G401 (cell line): ENCODE data around the gene MYL6. TPM values are rescaled to one million over a fixed set of nuclear protein-coding genes. Genes with fewer than 3 reads are reported as not detected.

Experiments used
- DNase-seq: peaks from one replicate; pipeline ENCODE4 v3.0.0-alpha.2; 2015; ENCODE audit warnings: low spot score
- in situ Hi-C: cut with HindIII; loops from 2 replicates; pipeline ENCODE4 v1.10.0; 2016; ENCODE audit warnings: low sequenced_read_pairs, mixed read lengths
- total RNA-seq: library from RNA; depleted of rRNA; stranded (reverse); fragments of >200 nt; shearing (Covaris generic); gene quantifications from 2 replicates; pipeline ENCODE4 v1.2.3, GENCODE V29; 2014

The MYL6 gene
- total RNA-seq, 1 experiment from 2014 or later, result 1,669 TPM

DNA sequence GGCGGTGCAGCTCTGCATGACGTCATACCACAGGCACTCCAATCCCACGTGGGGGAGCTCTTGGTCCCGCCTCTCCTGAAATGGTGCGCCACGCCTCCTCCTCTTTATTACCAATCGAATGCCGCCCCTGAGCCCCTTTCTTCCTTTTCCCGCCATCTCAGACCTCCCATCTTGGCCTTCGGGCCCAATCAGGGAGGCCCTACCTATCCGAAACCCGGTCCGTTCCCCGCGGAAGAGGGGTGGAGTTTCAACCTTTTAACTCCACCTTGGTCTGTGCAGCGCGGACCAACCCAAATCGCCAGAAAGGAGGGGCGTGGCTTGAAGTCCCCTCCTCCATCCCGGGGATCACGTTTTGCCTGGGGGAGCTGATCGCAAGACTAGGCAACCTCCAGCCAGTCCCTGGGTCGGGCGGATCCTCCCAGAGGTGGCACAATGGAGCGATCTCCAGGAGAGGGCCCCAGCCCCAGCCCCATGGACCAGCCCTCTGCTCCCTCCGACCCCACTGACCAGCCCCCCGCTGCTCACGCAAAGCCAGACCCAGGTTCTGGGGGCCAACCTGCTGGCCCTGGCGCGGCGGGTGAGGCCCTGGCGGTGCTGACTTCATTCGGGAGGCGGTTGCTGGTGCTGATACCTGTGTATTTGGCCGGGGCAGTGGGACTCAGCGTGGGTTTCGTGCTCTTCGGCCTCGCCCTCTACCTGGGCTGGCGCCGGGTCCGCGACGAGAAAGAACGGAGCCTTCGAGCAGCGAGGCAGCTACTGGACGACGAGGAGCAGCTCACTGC is 30.1 kb upstream of the MYL6 start, which contains the start of gene ESYT1:
ESYT1 (plus strand) TSS at position 380 of the 782 bp plus-strand sequence; CDS start at position 433, 53 bp downstream.
- DNase-seq, result peak; percentile 100
- in situ Hi-C loops, result no loop called here

DNA sequence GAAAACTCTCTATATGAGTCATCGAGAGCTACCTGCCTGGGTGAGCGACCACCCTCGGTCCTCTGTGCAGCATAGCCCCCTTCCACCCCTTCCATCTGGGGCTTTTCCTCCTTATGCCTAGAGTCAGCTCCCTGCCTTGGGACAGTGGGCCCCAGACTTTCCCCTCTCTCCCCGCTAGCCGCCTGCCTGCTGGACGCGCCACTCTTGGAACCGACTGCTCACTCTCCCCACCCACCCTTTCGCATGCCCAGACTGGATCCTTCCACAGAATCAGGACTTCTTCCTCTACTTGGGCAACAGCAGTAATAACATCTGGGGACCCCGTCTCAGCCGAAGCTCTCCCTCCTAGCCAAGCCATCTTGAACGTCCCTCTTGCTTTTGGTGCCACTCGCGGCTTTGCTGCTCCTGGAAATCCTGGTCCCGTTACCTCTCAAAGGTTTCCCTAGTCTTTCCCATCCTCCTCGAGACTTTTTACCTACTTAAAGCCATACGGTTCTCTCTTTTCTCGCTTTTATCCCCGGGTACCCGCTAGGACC is 29.4 kb upstream of the MYL6 start:
- in situ Hi-C loops, result no loop called here
- DNase-seq, result peak; percentile 32

DNA sequence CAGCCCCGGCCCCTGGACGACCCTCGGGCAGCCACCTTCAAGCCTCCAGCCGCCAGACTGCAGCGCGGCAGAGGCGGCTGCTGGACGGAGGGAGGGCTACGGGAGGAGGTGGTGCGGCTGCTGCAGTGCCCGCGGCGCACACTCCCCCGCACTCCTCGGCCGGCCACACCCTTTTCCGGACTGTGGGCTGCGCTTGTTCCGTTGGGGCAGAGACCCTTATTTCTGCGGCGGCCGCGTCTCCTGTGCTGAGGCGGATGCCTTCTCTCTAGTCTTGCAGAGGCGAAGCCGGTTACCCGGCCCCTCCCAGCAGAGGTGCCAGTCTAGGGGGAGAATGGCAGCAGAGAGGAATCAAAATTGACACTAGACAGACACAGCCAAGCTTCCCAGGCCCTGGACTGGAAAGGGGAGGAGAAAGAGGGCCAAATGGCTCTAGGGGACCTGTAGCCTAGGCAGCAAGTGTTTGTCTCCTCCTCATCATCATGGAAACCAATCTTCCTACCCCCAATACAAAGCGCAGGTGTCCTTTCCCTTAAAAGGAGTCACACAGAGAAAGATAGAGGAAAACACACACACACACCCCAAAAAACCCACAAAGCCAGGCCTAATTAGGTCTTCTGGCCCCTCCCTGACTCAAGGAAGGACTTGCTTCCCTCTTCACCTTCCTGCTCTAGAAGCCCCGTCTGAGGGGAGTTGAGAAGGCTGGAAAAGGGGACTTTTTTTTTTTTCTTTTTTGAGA is 28.8 kb upstream of the MYL6 start:
- DNase-seq, result peak; percentile 33
- in situ Hi-C loops, result no loop called here

DNA sequence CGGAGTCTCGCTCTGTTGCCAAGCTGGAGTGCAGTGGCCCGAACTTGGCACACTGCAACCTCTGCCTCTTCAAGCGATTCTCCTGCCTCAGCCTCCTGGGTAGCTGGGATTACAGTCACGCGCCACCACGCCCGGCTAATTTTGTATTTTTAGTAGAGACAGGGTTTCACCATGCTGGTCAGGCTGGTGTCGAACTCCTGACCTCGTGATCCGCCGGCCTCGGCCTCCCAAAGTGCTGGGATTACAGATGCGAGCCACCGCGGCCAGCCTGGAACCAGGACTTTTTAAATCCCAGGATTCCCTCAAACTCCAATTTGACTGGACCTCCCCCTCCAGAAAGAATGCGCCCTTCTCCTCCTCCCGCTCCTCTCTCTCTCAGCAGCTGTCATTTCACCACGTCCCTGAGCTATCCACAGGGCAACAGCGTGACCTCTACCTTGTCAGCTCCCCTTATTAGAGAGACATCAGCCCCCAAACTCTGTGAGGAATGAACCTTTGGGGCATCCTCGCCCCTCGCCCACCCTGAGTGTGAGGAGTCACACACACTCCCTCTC is 28.1 kb upstream of the MYL6 start:
- in situ Hi-C loops, result no loop called here
- no peak for DNase-seq

DNA sequence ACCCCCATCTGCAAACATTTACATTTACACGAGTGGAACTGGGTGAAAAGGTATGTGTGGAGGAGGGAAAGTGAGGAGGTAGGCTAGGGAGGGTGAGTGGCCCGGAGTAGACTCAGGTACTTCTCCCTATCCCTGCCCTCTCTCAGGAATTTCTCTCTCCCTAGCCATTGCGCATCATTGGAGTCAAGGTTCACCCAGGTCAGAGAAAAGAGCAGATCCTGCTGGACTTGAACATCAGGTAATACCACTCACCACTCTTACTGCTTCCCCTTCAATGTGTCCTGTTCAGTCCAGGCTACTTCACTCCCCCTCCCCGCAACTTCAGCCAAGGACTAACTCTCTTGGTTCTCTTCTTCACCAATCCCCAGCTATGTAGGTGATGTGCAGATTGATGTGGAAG is 27.3 kb upstream of the MYL6 start:
- in situ Hi-C loops, result no loop called here
- DNase-seq, result no peak

DNA sequence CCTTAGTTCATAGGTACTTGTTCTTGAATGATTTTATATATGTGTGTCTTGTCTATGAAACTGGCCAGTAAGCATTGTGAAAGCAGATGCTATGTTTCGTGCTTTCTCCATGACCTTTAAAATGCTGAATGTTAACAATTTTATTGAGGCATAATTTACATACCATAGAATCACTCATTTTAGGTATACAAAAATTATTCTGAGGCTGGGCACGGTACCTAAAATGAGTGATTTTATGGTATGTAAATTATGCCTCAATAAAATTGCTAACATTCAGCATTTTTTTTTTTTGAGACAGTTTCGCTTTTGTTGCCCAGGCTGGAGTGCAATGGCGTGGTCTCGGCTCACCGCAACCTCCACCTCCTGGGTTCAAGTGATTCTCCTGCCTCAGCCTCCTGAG is 23.3 kb upstream of the MYL6 start:
- in situ Hi-C loops, result no loop called here
- DNase-seq, result no peak

DNA sequence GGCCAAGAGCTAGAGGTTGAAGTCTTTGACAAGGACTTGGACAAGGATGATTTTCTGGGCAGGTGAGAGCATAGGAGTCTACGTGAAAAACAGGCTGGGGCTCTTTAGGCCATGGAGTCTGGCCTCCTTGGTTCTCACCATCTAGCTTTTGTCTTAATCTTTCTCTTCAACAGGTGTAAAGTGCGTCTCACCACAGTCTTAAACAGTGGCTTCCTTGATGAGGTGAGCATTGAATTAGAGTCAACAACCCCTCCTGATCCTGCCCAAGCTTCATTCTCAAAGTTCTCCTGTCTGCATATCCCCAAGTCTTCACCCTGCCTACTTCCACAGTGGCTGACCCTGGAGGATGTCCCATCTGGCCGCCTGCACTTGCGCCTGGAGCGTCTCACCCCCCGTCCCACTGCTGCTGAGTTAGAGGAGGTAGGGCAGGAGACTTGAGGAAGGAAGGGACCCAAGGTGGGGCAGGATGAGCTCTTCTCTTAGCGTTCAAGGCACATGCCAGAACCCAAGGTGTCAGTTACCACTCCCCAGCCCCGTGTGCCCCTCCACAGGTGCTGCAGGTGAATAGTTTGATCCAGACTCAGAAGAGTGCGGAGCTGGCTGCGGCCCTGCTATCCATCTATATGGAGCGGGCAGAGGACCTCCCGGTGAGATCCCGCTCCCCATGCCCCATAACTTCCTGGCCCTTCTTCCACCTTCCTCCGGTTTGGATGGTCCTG is 20.1 kb upstream of the MYL6 start:
- in situ Hi-C loops, result no loop called here
- DNase-seq, result no peak

DNA sequence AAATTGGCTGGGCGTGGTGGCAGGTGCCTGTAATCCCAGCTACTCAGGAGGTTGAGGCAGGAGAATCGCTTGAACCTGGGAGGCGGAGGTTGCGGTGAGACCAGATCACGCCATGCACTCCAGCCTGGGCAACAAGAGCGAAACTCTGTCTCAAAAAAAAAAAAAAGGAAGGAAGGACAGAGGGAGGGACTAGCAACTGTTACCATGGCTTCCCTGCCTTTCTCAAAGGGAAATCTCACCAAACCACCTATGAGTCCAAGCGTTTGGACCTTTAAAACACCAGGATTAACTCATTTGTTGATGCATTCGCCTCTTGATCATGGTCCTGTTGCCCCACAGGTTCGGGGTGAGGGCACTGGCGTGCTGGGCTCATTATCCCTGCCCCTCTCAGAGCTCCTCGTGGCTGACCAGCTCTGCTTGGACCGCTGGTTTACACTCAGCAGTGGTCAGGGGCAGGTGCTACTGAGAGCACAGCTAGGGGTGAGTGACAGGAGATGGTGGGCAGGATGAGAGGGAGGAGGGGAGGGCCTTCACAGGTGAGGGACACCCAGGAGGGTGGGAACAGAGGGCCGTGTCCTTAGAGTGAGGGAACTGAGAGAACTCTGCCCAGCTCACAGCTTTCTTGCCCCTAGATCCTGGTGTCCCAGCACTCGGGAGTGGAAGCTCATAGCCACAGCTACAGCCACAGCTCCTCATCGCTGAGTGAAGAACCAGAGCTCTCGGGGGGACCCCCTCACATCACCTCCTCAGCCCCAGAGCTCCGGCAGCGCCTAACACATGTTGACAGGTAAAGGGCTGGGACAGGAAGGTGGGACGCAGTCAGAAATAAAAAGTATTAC is 16.0 kb upstream of the MYL6 start:
- in situ Hi-C loops, result no loop called here
- no peak for DNase-seq

DNA sequence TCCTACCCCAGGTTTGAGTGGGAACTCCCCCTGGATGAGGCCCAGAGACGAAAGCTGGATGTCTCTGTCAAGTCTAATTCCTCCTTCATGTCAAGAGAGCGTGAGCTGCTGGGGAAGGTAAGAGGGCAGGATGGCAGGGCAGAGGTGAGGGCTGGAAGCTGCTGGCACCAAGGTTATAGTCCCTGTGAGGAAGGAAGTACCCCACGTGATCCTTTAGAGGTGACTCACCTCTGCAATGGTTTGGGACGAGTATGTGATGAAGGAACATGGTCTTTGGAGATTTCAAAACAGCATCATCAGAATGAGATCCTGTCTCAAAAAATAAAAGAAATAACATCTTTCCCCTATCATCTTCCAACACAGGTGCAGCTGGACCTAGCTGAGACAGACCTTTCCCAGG is 14.9 kb upstream of the MYL6 start:
- in situ Hi-C loops, result no loop called here
- no peak for DNase-seq

DNA sequence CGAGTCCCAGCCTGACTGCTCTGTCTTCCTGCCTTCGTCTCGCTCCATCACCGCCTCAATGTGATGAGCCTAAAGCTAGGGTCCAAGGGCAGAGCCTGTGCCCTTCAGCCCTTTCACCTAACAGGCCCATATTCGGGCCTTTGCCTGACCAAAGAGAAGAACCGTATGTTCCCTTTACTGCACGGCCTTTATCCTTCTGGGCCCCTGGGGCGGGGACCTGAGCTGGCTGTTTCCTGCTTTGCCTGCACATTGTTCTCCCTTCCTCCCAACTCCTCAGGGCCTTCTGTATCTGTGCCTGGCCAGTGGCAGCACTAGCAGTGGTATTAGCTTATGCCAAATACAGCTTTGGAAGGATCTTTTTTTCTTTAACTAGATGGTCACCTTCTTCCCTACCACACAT is 14.3 kb upstream of the MYL6 start:
- in situ Hi-C loops, result no loop called here
- no peak for DNase-seq

DNA sequence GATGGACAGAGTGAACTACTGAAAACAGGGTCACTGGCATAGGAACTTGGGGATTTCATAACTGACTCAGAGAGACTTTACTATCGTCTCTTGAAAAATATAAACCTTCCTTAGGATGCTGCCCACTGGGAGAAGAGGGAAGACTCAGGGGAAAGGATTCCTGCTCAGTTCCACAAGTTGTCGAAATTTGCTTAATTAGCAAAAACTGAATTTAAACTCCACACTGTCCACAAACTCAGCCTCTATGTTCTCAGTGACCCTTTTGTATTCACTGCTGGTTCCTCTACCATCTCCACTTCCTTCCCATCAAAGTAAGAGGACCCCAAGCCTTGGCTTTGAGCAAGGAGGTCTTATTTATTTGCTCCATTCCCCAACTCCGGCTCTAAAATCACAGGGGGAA is 12.9 kb upstream of the MYL6 start:
- in situ Hi-C loops, result no loop called here
- no peak for DNase-seq

DNA sequence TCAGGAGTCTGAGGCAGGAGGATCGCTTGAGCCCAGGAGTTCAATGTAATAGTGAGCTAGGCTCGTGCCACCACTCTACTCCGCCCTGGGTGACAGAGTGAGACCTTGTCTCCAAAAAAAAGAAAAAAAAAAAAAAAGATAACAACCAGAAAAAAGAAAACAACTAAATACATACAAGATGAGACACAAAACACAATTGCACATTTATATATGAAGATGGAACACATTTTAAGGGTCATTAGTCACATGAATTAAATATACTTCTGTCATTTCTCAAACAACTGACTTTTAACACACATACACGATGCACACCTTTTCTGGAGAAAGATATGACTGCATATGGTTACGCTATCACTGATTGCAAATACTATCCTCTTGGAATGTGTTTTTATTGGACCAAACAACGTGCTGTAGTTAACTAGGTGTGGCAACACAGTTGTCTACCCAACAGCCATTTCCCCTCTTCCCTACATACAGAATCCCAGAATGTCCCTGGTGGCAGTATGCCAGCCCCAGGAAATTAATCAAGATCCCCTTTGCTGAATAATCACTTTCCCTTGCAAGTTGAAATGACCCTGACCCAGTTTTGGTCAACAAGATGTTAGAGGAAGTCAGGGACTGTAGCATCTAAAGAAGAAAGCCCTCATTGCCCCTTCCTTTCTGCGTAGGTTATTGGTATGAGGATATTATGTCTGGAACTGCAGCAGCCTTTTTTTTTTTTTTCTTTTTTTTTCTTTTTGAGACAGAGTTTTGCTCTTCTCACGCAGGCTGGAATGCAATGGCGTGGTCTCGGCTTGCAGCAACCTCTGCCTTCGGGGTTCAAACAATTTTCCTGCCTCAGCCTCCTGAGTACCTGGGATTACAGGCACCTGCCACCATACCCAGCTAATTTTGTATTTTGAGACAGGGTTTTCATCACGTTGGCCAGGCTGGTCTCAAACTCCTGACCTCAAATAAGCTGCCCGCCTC is 11.4 kb upstream of the MYL6 start:
- in situ Hi-C loops, result no loop called here
- DNase-seq, result no peak

DNA sequence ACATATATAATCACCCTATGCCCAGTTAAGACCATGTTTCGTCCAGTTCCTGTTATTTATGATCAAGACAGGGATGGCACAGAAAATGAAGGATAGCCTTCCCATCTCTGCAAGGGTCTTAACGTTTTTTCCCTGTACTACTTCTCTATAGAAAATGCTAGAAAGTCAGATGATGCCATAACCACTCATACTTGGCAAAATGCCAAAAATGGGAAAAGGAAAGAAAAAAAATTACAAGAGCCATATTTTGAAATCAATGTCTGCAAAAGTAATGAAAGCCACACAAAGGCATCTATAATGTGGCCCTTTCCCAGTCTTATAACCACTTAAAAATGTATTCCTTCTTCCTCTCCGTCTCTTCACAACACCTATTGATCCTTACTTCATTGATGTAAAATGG is 7.6 kb upstream of the MYL6 start:
- in situ Hi-C loops, result no loop called here
- no peak for DNase-seq

DNA sequence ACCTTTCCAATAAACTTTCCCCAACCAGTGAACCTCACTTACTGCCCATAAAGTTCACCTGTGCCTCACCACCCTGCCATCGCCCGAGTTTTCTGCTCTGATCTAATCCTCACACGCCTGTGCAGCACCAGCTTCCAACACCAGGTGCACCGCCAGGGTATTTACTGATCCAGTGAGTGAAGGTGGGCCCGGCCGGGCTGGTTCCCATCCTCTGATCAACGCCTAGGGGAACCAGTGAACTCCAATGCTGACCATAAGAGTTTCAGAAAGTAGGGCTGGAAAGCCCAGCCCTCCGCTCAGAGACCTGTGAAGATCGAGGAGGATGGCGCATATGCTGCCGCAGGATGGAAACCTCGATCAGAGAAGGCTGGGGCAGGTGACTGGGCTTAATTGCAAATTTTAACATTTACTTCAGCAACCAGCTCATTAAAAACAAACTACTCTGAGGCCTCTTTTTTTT is 6.5 kb upstream of the MYL6 start:
- in situ Hi-C loops, result no loop called here
- DNase-seq, result peak; percentile 56

DNA sequence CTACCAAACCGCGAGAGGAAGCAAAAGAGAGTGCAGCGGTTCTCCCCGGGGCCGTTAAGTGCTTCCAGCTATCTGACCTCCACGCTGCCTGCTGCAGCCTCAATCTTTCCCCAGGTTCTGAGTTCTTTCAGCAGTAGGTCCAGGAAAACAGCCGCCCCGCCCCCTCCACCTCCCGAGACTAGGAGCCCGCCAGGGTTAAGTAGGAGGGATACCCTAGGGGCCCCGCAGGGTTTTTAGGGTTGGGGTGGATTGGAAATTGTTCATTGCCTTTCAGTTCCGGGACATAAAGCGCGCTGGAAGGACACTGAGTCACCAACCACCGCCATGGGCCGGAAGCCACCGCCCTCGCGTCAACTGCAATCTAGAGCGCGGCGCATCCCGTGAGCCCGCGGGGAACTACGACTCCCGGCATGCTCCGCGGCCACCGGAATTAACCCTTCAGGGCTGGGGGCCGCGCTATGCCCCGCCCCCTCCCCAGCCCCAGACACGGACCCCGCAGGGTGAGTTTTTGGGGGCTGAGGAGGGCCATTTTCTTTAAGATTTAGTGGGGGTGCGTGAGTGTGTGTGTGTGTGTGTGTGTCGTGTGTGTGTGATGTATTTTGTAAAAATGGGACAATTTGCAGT is 5.9 kb upstream of the MYL6 start, which contains the start of gene MYL6B:
MYL6B (plus strand) TSS at position 456 of the 624 bp plus-strand sequence. CDS start 1,332 bp downstream, outside the sequence.
- peak; percentile 91 for DNase-seq
- in situ Hi-C loops, result no loop called here

DNA sequence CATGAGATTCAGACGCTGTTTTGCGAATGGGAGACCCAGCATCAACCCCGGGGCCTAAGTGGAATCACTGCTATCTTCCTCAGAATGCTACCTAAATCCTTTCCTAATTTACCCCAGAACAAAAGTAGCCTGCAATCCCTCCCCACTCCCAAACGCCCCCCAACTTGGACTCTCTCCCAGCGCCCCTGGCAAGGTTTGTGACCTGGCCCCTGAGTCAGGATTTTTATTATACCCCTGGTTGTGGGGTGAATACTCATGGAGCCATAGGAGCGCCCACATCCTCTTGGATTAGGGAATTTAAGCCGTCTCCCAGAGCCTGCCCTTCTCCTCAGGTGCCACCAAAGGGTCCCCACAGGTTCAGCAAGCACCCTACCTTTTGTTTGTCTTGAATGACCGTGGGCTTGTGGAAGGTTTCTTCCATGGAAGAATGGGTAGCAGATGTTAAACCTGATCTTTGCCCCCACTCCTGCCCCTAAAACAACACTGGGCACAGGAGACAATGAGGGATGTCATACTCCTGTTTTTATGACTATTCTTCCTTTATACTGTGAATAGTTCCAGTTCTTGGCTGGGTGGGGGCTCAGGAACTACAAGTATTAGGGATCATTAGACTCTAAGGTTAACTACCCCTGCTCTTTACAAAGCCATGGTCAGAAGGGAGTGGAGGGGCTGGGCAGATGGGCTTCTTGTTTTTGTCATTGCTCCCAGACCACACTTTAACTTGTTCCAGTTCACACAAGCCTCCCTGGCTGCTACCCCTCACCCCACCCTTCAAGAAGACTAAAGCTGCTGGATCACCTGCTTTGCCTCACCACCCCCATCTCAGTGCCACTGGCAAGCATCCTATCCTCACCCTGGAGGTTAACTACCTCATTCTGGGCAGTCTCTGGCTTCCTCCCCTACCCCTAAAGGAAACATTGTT is 5.1 kb upstream of the MYL6 start:
- in situ Hi-C loops, result no loop called here
- DNase-seq, result no peak
